HEK293 (cell line): Measurements from ENCODE around the gene LYPLA2.
"Not testable (repeated sequence)": the region's sequence is repeated elsewhere in the genome, so short reads cannot be mapped to it uniquely, and the experiment has no call there.

Experiments used
- CTCF ChIA-PET: fragments of 350-600 bp; formaldehyde crosslinking; extraction: SDS; loops from one replicate; lab custom pipeline; 2021; ENCODE audit warnings: antibody characterized with exemption; lab: Yijun Ruan, JAX
- POLR2A ChIA-PET: fragments of 300-600 bp; formaldehyde crosslinking; extraction: SDS; loops from one replicate; lab custom pipeline; 2020; ENCODE audit warnings: antibody characterized with exemption, inconsistent platforms; lab: Yijun Ruan, JAX
- H3K27ac ChIP-seq: fragments of 200-500 bp; sonication (Bioruptor generic); 2 replicates; pipeline ENCODE4 v1.5.1; 2014; ENCODE audit warnings: low read depth, low read length, control low read depth, inconsistent platforms; ENCODE audit errors: extremely low read depth
- H3K36me3 ChIP-seq, 2 experiments: fragments of 200-500 bp in 1 of 2; sonication (Bioruptor generic) in 1 of 2; 1 replicate in 1 of 2; 2 replicates in 1 of 2; pipeline ENCODE4 v1.5.1; 2014 to 2017; ENCODE audit warnings: inconsistent platforms in 2 of 2, low read length in 2 of 2; ENCODE audit not compliant: control insufficient read depth in 2 of 2, insufficient read depth in 1 of 2
- H3K4me1 ChIP-seq: fragments of 200-500 bp; sonication (Bioruptor generic); 2 replicates; pipeline ENCODE4 v1.5.1; 2014; ENCODE audit warnings: mild to moderate bottlenecking, low read length, inconsistent platforms; ENCODE audit not compliant: control insufficient read depth, insufficient read depth
- H3K4me3 ChIP-seq: 2 replicates; pipeline ENCODE4 v1.5.1; 2011; ENCODE audit warnings: low read depth, mild to moderate bottlenecking, control low read depth, low read length, moderate library complexity
- H3K9me3 ChIP-seq: fragments of 200-500 bp; sonication (Bioruptor generic); 2 replicates; pipeline ENCODE4 v1.5.1; 2014; ENCODE audit warnings: low read depth, low read length, inconsistent platforms; ENCODE audit not compliant: control insufficient read depth, insufficient read depth
- GLIS2 ChIP-seq: fragments of 450-650 bp; formaldehyde crosslinking; IDR thresholded peaks from 2 replicates; pipeline ENCODE4 v1.5.1; 2016; ENCODE audit warnings: missing biosample characterization, missing genetic modification characterization
- HIC1 ChIP-seq: fragments of 450-650 bp; formaldehyde crosslinking; IDR thresholded peaks from 2 replicates; pipeline ENCODE4 v1.5.1; 2016; ENCODE audit warnings: missing biosample characterization, missing genetic modification characterization
- ZBTB10 ChIP-seq: fragments of 450-650 bp; formaldehyde crosslinking; IDR thresholded peaks from 2 replicates; pipeline ENCODE4 v1.5.1; 2016; ENCODE audit warnings: missing biosample characterization, missing genetic modification characterization
- ZBTB11 ChIP-seq: fragments of 450-650 bp; formaldehyde crosslinking; conservative IDR thresholded peaks from 2 replicates; pipeline ENCODE4 v1.5.1; 2016; ENCODE audit warnings: low read depth, missing biosample characterization, missing genetic modification characterization
- ZNF155 ChIP-seq: fragments of 450-650 bp; formaldehyde crosslinking; IDR thresholded peaks from 2 replicates; pipeline ENCODE4 v1.5.1; 2016; ENCODE audit warnings: missing biosample characterization, missing genetic modification characterization
- ZNF311 ChIP-seq: fragments of 450-650 bp; formaldehyde crosslinking; IDR thresholded peaks from 2 replicates; pipeline ENCODE4 v1.5.1; 2017; ENCODE audit warnings: missing biosample characterization, missing genetic modification characterization, borderline replicate concordance
- ZNF521 ChIP-seq: fragments of 450-650 bp; formaldehyde crosslinking; IDR thresholded peaks from 2 replicates; pipeline ENCODE4 v1.5.1; 2017; ENCODE audit warnings: missing biosample characterization, mild to moderate bottlenecking, missing genetic modification characterization
- ZNF701 ChIP-seq: fragments of 450-650 bp; formaldehyde crosslinking; IDR thresholded peaks from 2 replicates; pipeline ENCODE4 v1.5.1; 2016; ENCODE audit warnings: missing biosample characterization, missing genetic modification characterization
- ZSCAN5A ChIP-seq: fragments of 450-650 bp; formaldehyde crosslinking; IDR thresholded peaks from 2 replicates; pipeline ENCODE4 v1.5.1; 2016; ENCODE audit warnings: missing biosample characterization, missing genetic modification characterization

LYPLA2 gene

GRCh38 chr1:23793861-23794731 lies 3.2 kb downstream of the LYPLA2 start:
- Histone ChIP-seq H3K36me3 (peaks cover 0 to 68% of the 10 kb centered on the region in 2 experiments; a peak in 2 of 3 replicates), H3K4me1 (peaks cover 9% of the 10 kb centered on the region; the same call in 1 of the 2 replicates), H3K9me3 (no peaks in the 10 kb centered on the region), H3K4me3 (no peak overlapping the region), H3K27ac (no peak overlapping the region)
- ChIA-PET POLR2A (interaction anchor here (0.6 to 8.9 kb wide), 6 partner anchors 13 to 158 kb away, joined by 3 to 101 read pairs (median 4); partner anchors contain the start of gene PITHD1), CTCF (interaction anchor here (0.7 kb wide), 1 partner anchor 123 kb away, joined by 4 read pairs; no protein-coding TSS in a partner anchor)
- 0 out of 2 replicates have a peak, but pooled peaks have one; percentile 30 for TF ChIP-seq HIC1 (tag by site-specific recombination)
- no peak for TF ChIP-seq ZNF155 (tag by site-specific recombination)
- TF ChIP-seq, all 188 proteins: peak for 1

- H3K4me3 ChIP-seq, H3K27ac ChIP-seq, H3K9me3 ChIP-seq, H3K4me1 ChIP-seq: not testable (repeated sequence)
- ChIA-PET CTCF (interaction anchor here (0.7 kb wide), 1 partner anchor 122 kb away, joined by 4 read pairs; no protein-coding TSS in a partner anchor), POLR2A (interaction anchor here (0.6 to 8.9 kb wide), 4 partner anchors 12 to 112 kb away, joined by 3 to 101 read pairs (median 4); partner anchors contain the start of gene PITHD1)
- peaks cover 0 to 69% of the 10 kb centered on the region in 2 experiments; a peak in 2 of 3 replicates for H3K36me3 ChIP-seq
These were observed 3.8 kb downstream of the LYPLA2 start for GRCh38 chr1:23794732-23795182.

- Histone ChIP-seq H3K4me1 (0 out of 2 replicates have a peak, but pooled peaks cover 4% of the 10 kb centered on the region), H3K36me3 (peaks cover 0 to 69% of the 10 kb centered on the region in 2 experiments; a peak in 2 of 3 replicates), H3K4me3 (no peak overlapping the region), H3K9me3 (no peaks in the 10 kb centered on the region), H3K27ac (no peak overlapping the region)
- POLR2A ChIA-PET: interaction anchor here (1.5 to 8.9 kb wide), 2 partner anchors 11 to 18 kb away, joined by 3 to 101 read pairs; partner anchors contain the start of gene PITHD1
- CTCF ChIA-PET: no interaction called here
- TF ChIP-seq ZBTB10 (tag by site-specific recombination) (no peak), ZNF311 (tag by site-specific recombination) (no peak), ZNF701 (tag by site-specific recombination) (no peak), GLIS2 (tag by site-specific recombination) (peak; percentile 39; the same call in 1 of the 2 replicates), ZBTB11 (no peak), ZSCAN5A (tag by site-specific recombination) (no peak), ZNF521 (tag by site-specific recombination) (no peak)
- TF ChIP-seq, all 188 proteins: peak for 1
These were observed 4.9 kb downstream of the LYPLA2 start for GRCh38 chr1:23795676-23796465.
